ENCODE measurements around the gene WDFY4. TPM values are rescaled to one million over a fixed set of nuclear protein-coding genes. Genes with fewer than 3 reads are reported as not detected.

The WDFY4 gene
- total and polyA plus RNA-seq, 2 of the 13 experiments (the other 11 are each of a cell fraction or from before 2014, with no cell fraction given): not detected

- no peak for DNase-seq (ENCODE audit: low spot score)
- no peaks in the 10 kb centered on the region for H3K79me2 ChIP-seq (ENCODE audit: insufficient read depth, low read length)
- H3K36me3 ChIP-seq (replicated peaks in 1 of 2; ENCODE audit: control insufficient read depth in 1 of 2, insufficient read depth in 2 of 2, low read length in 2 of 2): no peaks in the 10 kb centered on the region
- H3K4me2 ChIP-seq (ENCODE audit: low read depth, low read length): no peak overlapping the region
- H3K27me3 ChIP-seq (ENCODE audit: control insufficient read depth in 1 of 2, insufficient read depth in 2 of 2, low read length in 2 of 2): no peaks in the 10 kb centered on the region; a peak in 2 of 5 replicates
- H3K9me3 ChIP-seq (ENCODE audit: low read length): no peaks in the 10 kb centered on the region
- H3K27ac ChIP-seq (ENCODE audit: extremely low read length, insufficient read depth, low read length): no peak overlapping the region
- FAIRE-seq: no peak
- H4K20me1 ChIP-seq (ENCODE audit: insufficient read depth, low read length): no peaks in the 10 kb centered on the region
- no peak overlapping the region for H3K9ac ChIP-seq (ENCODE audit: insufficient read depth, low read depth, low read length)
- H3K4me1 ChIP-seq (ENCODE audit: insufficient read depth, low read length): no peaks in the 10 kb centered on the region
- no peak overlapping the region for H3K4me3 ChIP-seq (replicated peaks in 1 of 3; ENCODE audit: insufficient read depth in 1 of 3, low read depth in 2 of 3, low read length in 3 of 3)
- no TSS peak for BruUV-seq (replicated peaks)
- WGBS (ENCODE audit: low lambda C conversion rate): 0% methylated on average over 2 of the region's 2 CpGs
- ChIA-PET CTCF (ENCODE audit: low intra/inter-chr PET ratio, low total read pairs) (no interaction called here), POLR2A (no interaction called here)
- in situ Hi-C loops (cut with HindIII; ENCODE audit: extremely low pct_ligation_motif_present, low pct_unique_long_range_greater_than_20kb) (no loop called here), intact Hi-C loops (cut with micrococcal nuclease; ENCODE audit: unreplicated experiment) (no loop called here)
- H2AFZ ChIP-seq (ENCODE audit: low read length): no peak overlapping the region
- ATAC-seq: no peak
- TF ChIP-seq MIXL1 (CRISPR knock-in tag; IDR thresholded peaks at IDR 0.05) (no peak), MBD4 (IDR thresholded peaks at IDR 0.05; ENCODE audit: borderline replicate concordance, low read length) (no peak), KLF15 (CRISPR knock-in tag; IDR thresholded peaks at IDR 0.05; ENCODE audit: borderline replicate concordance) (no peak), HMGXB4 (CRISPR knock-in tag; IDR thresholded peaks at IDR 0.05; ENCODE audit: borderline replicate concordance in 1 of 2, low read depth in 1 of 2) (no peak), DBP (CRISPR knock-in tag; IDR thresholded peaks at IDR 0.05; ENCODE audit: not compliant biosample characterization) (no peak), POGZ (CRISPR knock-in tag; IDR thresholded peaks at IDR 0.05) (no peak), ZNF331 (CRISPR knock-in tag; IDR thresholded peaks at IDR 0.05) (no peak), SNAPC2 (CRISPR knock-in tag; IDR thresholded peaks at IDR 0.05) (no peak), SP4 (CRISPR knock-in tag; IDR thresholded peaks at IDR 0.05) (no peak), PRMT3 (CRISPR knock-in tag; IDR thresholded peaks at IDR 0.05; ENCODE audit: borderline replicate concordance, low read depth) (no peak), ZNF775 (CRISPR knock-in tag; IDR thresholded peaks at IDR 0.05; ENCODE audit: borderline replicate concordance) (no peak), NFRKB (IDR thresholded peaks at IDR 0.05) (no peak), ZNF777 (CRISPR knock-in tag; IDR thresholded peaks at IDR 0.05) (no peak), ZNF333 (CRISPR knock-in tag; IDR thresholded peaks at IDR 0.05; ENCODE audit: borderline replicate concordance) (no peak)
- TF ChIP-seq, protein P1, sequence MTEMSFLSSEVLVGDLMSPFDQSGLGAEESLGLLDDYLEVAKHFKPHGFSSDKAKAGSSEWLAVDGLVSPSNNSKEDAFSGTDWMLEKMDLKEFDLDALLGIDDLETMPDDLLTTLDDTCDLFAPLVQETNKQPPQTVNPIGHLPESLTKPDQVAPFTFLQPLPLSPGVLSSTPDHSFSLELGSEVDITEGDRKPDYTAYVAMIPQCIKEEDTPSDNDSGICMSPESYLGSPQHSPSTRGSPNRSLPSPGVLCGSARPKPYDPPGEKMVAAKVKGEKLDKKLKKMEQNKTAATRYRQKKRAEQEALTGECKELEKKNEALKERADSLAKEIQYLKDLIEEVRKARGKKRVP (CRISPR knock-in tag; IDR thresholded peaks at IDR 0.05): no peak
- TF ChIP-seq, protein P2, sequence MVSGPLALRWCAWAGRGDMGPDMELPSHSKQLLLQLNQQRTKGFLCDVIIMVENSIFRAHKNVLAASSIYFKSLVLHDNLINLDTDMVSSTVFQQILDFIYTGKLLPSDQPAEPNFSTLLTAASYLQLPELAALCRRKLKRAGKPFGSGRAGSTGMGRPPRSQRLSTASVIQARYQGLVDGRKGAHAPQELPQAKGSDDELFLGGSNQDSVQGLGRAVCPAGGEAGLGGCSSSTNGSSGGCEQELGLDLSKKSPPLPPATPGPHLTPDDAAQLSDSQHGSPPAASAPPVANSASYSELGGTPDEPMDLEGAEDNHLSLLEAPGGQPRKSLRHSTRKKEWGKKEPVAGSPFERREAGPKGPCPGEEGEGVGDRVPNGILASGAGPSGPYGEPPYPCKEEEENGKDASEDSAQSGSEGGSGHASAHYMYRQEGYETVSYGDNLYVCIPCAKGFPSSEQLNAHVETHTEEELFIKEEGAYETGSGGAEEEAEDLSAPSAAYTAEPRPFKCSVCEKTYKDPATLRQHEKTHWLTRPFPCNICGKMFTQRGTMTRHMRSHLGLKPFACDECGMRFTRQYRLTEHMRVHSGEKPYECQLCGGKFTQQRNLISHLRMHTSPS (CRISPR knock-in tag; IDR thresholded peaks at IDR 0.05; ENCODE audit: low read depth): no peak
- TF ChIP-seq, protein P3, sequence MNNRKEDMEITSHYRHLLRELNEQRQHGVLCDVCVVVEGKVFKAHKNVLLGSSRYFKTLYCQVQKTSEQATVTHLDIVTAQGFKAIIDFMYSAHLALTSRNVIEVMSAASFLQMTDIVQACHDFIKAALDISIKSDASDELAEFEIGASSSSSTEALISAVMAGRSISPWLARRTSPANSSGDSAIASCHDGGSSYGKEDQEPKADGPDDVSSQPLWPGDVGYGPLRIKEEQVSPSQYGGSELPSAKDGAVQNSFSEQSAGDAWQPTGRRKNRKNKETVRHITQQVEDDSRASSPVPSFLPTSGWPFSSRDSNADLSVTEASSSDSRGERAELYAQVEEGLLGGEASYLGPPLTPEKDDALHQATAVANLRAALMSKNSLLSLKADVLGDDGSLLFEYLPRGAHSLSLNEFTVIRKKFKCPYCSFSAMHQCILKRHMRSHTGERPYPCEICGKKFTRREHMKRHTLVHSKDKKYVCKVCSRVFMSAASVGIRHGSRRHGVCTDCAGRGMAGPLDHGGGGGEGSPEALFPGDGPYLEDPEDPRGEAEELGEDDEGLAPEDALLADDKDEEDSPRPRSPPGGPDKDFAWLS (CRISPR knock-in tag; IDR thresholded peaks at IDR 0.05; ENCODE audit: borderline replicate concordance): no peak
Measured at GRCh38 chr10:48834189-48834965, 149.7 kb downstream of the WDFY4 start.

All from HepG2 (cell line).